Panc1 (cell line): ENCODE results near the gene DIPK1B.

ENCODE experiments used
- SIN3A ChIP-seq: IDR thresholded peaks from 2 replicates; pipeline ENCODE4 v1.6.1; 2012; ENCODE audit warnings: low read depth, mild to moderate bottlenecking, low read length, moderate library complexity, borderline replicate concordance; ENCODE audit not compliant: insufficient read depth
- TF ChIP-seq, protein P1 (sequence below): fragments of 450-650 bp; IDR thresholded peaks from 2 replicates; pipeline ENCODE4 v1.5.1; 2017; ENCODE audit warnings: mild to moderate bottlenecking
- TF ChIP-seq, protein P2 (sequence below), 2 experiments: IDR thresholded peaks; 2 replicates each; pipeline ENCODE4 v1.6.1; 2011 to 2012; ENCODE audit warnings: low read depth in 2 of 2, control low read depth in 1 of 2, low read length in 1 of 2, mild to moderate bottlenecking in 1 of 2, moderate library complexity in 1 of 2; ENCODE audit not compliant: insufficient read depth in 1 of 2

DNA sequence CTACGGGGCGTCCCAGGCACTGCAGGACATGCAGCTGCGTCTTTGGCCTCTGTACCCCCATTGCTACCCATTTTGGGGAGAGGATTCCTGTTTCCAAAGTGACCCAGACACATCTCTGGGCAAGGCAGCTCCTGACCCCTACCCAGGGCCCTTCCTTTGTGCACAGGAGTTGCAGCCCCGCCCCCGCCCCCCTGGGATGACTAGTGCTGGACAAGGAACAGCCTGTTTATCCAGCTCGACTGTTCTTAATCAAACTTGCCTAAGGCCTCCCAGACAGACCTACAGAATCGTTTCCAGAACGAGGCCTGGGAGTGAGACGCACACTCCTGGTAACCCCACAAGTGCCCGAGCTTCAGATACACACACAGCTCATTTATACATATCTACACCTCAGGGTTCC is 13.2 kb downstream of the DIPK1B start:
- TF ChIP-seq, protein P1, sequence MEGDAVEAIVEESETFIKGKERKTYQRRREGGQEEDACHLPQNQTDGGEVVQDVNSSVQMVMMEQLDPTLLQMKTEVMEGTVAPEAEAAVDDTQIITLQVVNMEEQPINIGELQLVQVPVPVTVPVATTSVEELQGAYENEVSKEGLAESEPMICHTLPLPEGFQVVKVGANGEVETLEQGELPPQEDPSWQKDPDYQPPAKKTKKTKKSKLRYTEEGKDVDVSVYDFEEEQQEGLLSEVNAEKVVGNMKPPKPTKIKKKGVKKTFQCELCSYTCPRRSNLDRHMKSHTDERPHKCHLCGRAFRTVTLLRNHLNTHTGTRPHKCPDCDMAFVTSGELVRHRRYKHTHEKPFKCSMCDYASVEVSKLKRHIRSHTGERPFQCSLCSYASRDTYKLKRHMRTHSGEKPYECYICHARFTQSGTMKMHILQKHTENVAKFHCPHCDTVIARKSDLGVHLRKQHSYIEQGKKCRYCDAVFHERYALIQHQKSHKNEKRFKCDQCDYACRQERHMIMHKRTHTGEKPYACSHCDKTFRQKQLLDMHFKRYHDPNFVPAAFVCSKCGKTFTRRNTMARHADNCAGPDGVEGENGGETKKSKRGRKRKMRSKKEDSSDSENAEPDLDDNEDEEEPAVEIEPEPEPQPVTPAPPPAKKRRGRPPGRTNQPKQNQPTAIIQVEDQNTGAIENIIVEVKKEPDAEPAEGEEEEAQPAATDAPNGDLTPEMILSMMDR = no peak
- TF ChIP-seq, protein P2, sequence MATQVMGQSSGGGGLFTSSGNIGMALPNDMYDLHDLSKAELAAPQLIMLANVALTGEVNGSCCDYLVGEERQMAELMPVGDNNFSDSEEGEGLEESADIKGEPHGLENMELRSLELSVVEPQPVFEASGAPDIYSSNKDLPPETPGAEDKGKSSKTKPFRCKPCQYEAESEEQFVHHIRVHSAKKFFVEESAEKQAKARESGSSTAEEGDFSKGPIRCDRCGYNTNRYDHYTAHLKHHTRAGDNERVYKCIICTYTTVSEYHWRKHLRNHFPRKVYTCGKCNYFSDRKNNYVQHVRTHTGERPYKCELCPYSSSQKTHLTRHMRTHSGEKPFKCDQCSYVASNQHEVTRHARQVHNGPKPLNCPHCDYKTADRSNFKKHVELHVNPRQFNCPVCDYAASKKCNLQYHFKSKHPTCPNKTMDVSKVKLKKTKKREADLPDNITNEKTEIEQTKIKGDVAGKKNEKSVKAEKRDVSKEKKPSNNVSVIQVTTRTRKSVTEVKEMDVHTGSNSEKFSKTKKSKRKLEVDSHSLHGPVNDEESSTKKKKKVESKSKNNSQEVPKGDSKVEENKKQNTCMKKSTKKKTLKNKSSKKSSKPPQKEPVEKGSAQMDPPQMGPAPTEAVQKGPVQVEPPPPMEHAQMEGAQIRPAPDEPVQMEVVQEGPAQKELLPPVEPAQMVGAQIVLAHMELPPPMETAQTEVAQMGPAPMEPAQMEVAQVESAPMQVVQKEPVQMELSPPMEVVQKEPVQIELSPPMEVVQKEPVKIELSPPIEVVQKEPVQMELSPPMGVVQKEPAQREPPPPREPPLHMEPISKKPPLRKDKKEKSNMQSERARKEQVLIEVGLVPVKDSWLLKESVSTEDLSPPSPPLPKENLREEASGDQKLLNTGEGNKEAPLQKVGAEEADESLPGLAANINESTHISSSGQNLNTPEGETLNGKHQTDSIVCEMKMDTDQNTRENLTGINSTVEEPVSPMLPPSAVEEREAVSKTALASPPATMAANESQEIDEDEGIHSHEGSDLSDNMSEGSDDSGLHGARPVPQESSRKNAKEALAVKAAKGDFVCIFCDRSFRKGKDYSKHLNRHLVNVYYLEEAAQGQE (IDR thresholded peaks at IDR 0.05; ENCODE audit: insufficient read depth in 1 of 2, low read depth in 2 of 2, low read length in 1 of 2) = no peak
- no peak for TF ChIP-seq SIN3A
